ENCODE data around the gene FCN1. TPM values are rescaled to one million over a fixed set of nuclear protein-coding genes. Genes with fewer than 3 reads are reported as not detected.

Gene FCN1
- total RNA-seq, 4 donors from 2014 or later: 0.72 to 2.9 (median 1.1) TPM

- WGBS, 2 donors: 85 to 88% methylated on average over 12 of the region's 12 CpGs
- DNase-seq (ENCODE audit: low spot score in 2 of 2): no peak
- no peak for TF ChIP-seq POLR2A (IDR thresholded peaks at IDR 0.05)
- TF ChIP-seq, protein P1, sequence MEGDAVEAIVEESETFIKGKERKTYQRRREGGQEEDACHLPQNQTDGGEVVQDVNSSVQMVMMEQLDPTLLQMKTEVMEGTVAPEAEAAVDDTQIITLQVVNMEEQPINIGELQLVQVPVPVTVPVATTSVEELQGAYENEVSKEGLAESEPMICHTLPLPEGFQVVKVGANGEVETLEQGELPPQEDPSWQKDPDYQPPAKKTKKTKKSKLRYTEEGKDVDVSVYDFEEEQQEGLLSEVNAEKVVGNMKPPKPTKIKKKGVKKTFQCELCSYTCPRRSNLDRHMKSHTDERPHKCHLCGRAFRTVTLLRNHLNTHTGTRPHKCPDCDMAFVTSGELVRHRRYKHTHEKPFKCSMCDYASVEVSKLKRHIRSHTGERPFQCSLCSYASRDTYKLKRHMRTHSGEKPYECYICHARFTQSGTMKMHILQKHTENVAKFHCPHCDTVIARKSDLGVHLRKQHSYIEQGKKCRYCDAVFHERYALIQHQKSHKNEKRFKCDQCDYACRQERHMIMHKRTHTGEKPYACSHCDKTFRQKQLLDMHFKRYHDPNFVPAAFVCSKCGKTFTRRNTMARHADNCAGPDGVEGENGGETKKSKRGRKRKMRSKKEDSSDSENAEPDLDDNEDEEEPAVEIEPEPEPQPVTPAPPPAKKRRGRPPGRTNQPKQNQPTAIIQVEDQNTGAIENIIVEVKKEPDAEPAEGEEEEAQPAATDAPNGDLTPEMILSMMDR (IDR thresholded peaks at IDR 0.05): no peak
- intact Hi-C loops (cut with DNase I; ENCODE audit: low total_unique reads): no loop called here
- no peak overlapping the region for H3K4me3 ChIP-seq (ENCODE audit: low read depth, poor library complexity, severe bottlenecking)
Measured at GRCh38 chr9:134949681-134950385, 32.1 kb upstream of the FCN1 start.

DNA sequence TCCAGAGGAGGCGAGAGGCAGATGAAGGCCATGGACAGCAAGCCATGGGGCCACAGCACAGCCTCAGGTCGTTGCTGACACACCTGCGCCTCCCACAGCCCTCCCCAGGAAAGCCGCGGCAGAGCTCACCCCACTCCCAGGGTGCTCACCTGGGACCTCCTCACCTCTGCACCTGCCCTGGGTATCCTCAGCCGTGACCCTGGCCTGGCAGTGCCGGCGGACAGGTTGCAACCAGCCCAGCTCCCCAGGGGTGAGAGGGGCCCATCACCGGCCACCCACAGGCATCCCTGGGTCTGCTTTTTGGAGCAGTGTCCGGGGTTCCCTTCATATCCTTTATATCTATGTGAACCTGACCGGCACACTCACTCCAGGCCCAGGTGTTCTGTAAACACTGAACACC lies 30.4 kb upstream of the FCN1 start:
- intact Hi-C loops (cut with DNase I; ENCODE audit: low total_unique reads): no loop called here
- no peak for DNase-seq (ENCODE audit: low spot score in 2 of 2)
- no peak for TF ChIP-seq POLR2A (IDR thresholded peaks at IDR 0.05)
- TF ChIP-seq, protein P1 (IDR thresholded peaks at IDR 0.05): no peak
- WGBS, 2 donors: 90 to 92% methylated on average over 8 to 11 of the region's 11 CpGs
- H3K4me3 ChIP-seq (ENCODE audit: low read depth, poor library complexity, severe bottlenecking): no peak overlapping the region

GRCh38 chr9:134947265-134947955 lies 29.7 kb upstream of the FCN1 start:
- no peak for TF ChIP-seq POLR2A (IDR thresholded peaks at IDR 0.05)
- TF ChIP-seq, protein P1 (IDR thresholded peaks at IDR 0.05): no peak
- no peak for DNase-seq (ENCODE audit: low spot score in 2 of 2)
- 65 to 74% methylated on average over 15 to 18 of the region's 26 CpGs for WGBS, 2 donors
- intact Hi-C loops (cut with DNase I; ENCODE audit: low total_unique reads): no loop called here
- H3K4me3 ChIP-seq (ENCODE audit: low read depth, poor library complexity, severe bottlenecking): no peak overlapping the region

DNA sequence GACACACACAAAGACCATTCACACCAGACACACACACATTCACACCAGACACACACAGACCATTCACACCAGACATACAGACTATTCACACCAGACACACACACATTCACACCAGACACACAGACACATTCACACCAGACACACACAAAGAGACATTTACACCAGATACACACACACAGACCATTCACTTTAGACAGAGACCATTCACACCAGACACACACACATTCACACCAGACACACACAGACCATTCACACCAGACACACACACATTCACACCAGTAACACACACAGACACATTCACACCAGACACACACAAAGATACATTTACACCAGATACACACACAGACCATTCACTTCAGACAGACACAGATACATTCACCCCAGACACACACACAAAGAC lies 29.0 kb upstream of the FCN1 start:
- no peak for DNase-seq (ENCODE audit: low spot score in 2 of 2)
- TF ChIP-seq, protein P1 (IDR thresholded peaks at IDR 0.05): no peak
- no peak for TF ChIP-seq POLR2A (IDR thresholded peaks at IDR 0.05)
- no peak overlapping the region for H3K4me3 ChIP-seq (ENCODE audit: low read depth, poor library complexity, severe bottlenecking)
- intact Hi-C loops (cut with DNase I; ENCODE audit: low total_unique reads): no loop called here

GRCh38 chr9:134945509-134946275 lies 28.0 kb upstream of the FCN1 start:
- WGBS, 2 donors: 95 to 97% methylated on average over 12 of the region's 12 CpGs
- no peak overlapping the region for H3K4me3 ChIP-seq (ENCODE audit: low read depth, poor library complexity, severe bottlenecking)
- intact Hi-C loops (cut with DNase I; ENCODE audit: low total_unique reads): no loop called here
- TF ChIP-seq, protein P1 (IDR thresholded peaks at IDR 0.05): no peak
- no peak for TF ChIP-seq POLR2A (IDR thresholded peaks at IDR 0.05)
- DNase-seq (ENCODE audit: low spot score in 2 of 2): no peak
